Skeletal muscle satellite cell (primary cell): Measurements from ENCODE around the gene FXYD5.
"Not testable (repeated sequence)": the region's sequence is repeated elsewhere in the genome, so short reads cannot be mapped to it uniquely, and the experiment has no call there.

Experiments used
- H3K27me3 ChIP-seq: 2 replicates; pipeline ENCODE4 v1.7.0; 2013; ENCODE audit warnings: low read length; ENCODE audit not compliant: control insufficient read depth, insufficient read depth
- H3K36me3 ChIP-seq: 2 replicates; pipeline ENCODE4 v1.7.0; 2013; ENCODE audit warnings: mild to moderate bottlenecking, control low read depth, low read length; ENCODE audit not compliant: insufficient read depth
- H3K4me1 ChIP-seq: 2 replicates; pipeline ENCODE4 v1.7.0; 2013; ENCODE audit warnings: low read length; ENCODE audit not compliant: control insufficient read depth, insufficient read depth
- H3K4me2 ChIP-seq: 2 replicates; pipeline ENCODE4 v1.7.0; 2013; ENCODE audit warnings: mild to moderate bottlenecking, low read length
- H3K4me3 ChIP-seq: 2 replicates; pipeline ENCODE4 v1.7.0; 2013; ENCODE audit warnings: low read length
- H3K9ac ChIP-seq: 2 replicates; pipeline ENCODE4 v1.7.0; 2013; ENCODE audit warnings: mild to moderate bottlenecking, low read depth, low read length, moderate library complexity
- H3K9me3 ChIP-seq: replicated peaks from 2 replicates; pipeline ENCODE4 v1.7.0; 2013; ENCODE audit warnings: mild to moderate bottlenecking, control low read depth, low read length

Gene FXYD5

DNA sequence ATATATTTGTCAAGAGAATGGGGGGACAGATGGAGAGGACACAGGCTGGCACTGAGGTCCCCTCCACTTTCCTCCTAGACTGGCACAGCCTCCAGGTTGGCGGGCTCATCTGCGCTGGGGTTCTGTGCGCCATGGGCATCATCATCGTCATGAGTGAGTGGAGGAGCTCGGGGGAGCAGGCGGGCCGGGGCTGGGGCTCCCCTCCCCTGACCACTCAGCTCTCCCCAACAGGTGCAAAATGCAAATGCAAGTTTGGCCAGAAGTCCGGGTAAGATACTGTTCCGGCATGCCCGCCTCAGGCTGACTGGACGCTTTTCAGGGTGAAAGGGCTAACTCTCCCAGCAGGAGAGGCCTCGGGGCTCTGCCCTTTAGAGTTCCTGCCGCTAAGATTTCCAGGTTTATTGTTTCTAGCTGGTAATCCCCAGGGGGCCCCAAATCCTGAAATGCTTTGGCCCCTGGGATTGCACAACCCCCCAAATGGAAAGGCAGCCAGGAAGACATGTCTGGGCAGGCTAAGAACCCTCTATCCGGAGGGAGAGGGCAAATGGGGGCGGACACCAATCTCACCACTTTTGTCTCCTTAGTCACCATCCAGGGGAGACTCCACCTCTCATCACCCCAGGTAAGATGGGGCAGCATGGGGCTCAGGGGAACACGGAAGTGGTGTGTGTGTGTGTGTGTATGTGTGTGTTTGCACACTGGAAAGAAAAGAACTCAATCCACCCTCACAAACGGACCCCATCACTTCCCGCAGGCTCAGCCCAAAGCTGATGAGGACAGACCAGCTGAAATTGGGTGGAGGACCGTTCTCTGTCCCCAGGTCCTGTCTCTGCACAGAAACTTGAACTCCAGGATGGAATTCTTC lies 31.6 kb upstream of the FXYD5 start:
- Histone ChIP-seq H3K4me1 (peaks cover 27% of the 10 kb centered on the region), H3K4me3 (no peak overlapping the region), H3K9ac (no peak overlapping the region), H3K9me3 (no peaks in the 10 kb centered on the region), H3K4me2 (peak overlapping the region; percentile 90), H3K27me3 (peaks cover 28% of the 10 kb centered on the region), H3K36me3 (no peaks in the 10 kb centered on the region)

DNA sequence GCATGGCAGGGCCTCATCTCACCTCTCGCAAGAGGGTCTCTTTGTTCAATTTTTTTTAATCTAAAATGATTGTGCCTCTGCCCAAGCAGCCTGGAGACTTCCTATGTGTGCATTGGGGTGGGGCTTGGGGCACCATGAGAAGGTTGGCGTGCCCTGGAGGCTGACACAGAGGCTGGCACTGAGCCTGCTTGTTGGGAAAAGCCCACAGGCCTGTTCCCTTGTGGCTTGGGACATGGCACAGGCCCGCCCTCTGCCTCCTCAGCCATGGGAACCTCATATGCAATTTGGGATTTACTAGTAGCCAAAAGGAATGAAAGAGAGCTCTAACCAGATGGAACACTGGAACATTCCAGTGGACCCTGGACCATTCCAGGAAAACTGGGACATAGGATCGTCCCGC lies 31.0 kb upstream of the FXYD5 start:
- Histone ChIP-seq H3K27me3 (peaks cover 34% of the 10 kb centered on the region), H3K4me2 (peak overlapping the region; percentile 90), H3K9ac (peak overlapping the region; percentile 73), H3K9me3 (no peaks in the 10 kb centered on the region), H3K36me3 (no peaks in the 10 kb centered on the region), H3K4me3 (peak overlapping the region; percentile 76), H3K4me1 (peaks cover 27% of the 10 kb centered on the region)

DNA sequence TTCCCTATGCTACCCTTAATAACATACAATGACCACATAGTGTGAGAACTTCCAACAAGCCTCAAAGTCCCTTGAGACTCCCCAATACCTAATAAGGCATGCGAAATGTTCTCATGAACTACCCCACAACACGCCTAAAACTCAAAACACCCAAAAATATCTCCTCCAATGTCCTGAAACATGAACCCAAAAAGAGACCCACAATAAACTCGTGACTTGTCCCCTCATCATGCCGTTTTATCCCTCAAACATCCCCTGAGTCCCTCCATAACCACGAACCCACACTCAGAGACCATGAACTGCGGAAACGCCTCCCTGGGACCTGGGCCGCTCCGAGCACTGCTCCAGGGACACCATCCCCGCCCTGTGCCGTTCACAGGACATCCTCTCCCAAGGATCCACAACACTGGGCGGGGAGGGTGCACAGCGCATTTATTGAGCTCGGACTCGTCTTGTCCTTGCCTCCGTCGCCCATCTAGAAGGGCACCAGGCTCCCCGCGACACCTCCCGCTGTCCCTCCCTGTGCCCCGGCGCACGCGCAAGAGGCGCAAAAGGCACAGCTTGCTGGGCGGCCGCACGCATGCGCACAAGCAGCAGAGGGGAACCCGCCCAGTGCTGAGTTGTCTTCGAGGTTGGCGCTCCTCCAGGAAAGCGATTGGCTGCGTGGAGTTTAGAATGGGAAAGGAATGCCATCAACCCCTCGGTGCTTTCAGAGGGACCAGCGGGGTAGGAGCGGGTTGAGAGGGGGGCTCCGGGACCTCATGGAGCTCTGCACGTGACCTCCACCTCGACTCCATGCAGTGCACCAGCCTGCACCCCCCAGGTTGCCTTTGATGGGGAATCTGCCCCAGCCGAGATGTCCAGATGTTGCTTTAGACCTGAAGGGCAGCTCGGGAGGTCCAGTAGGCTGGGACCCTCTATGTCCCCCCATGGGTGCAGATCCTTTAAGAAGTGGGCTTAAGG lies 30.2 kb upstream of the FXYD5 start:
- H3K36me3 ChIP-seq, result no peaks in the 10 kb centered on the region
- peak overlapping the region; percentile 73 for H3K9ac ChIP-seq
- peak overlapping the region; percentile 90 for H3K4me2 ChIP-seq
- peak overlapping the region; percentile 76 for H3K4me3 ChIP-seq
- peaks cover 27% of the 10 kb centered on the region for H3K4me1 ChIP-seq
- peaks cover 39% of the 10 kb centered on the region for H3K27me3 ChIP-seq
- H3K9me3 ChIP-seq, result no peaks in the 10 kb centered on the region

DNA sequence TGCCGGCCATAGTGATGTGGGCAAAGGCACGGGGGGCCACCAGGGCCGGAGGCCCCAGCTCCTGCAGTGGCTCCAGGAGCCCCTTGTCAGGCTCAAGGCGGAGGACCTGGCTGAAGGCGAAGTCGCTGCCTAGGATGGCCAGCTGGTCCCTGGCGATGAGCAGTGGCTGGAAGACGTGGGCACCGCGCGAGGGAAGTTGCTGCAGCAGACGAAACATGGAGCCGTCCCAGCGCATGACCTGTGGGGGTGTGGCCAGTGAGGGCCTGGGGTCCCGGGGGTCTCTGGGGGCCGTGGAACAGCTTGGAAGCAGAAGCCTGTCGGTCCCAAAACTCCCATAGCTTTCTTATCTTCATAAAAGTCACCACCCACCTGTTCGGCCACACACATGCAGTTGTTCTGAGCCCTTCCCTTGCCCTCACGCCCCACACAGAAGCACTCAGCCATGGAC lies 29.2 kb upstream of the FXYD5 start:
- H3K4me3 ChIP-seq, result no peak overlapping the region
- H3K27me3 ChIP-seq, result peaks cover 41% of the 10 kb centered on the region
- no peaks in the 10 kb centered on the region for H3K36me3 ChIP-seq
- H3K4me2 ChIP-seq, result no peak overlapping the region
- peaks cover 26% of the 10 kb centered on the region for H3K4me1 ChIP-seq
- no peaks in the 10 kb centered on the region for H3K9me3 ChIP-seq
- H3K9ac ChIP-seq, result no peak overlapping the region

DNA sequence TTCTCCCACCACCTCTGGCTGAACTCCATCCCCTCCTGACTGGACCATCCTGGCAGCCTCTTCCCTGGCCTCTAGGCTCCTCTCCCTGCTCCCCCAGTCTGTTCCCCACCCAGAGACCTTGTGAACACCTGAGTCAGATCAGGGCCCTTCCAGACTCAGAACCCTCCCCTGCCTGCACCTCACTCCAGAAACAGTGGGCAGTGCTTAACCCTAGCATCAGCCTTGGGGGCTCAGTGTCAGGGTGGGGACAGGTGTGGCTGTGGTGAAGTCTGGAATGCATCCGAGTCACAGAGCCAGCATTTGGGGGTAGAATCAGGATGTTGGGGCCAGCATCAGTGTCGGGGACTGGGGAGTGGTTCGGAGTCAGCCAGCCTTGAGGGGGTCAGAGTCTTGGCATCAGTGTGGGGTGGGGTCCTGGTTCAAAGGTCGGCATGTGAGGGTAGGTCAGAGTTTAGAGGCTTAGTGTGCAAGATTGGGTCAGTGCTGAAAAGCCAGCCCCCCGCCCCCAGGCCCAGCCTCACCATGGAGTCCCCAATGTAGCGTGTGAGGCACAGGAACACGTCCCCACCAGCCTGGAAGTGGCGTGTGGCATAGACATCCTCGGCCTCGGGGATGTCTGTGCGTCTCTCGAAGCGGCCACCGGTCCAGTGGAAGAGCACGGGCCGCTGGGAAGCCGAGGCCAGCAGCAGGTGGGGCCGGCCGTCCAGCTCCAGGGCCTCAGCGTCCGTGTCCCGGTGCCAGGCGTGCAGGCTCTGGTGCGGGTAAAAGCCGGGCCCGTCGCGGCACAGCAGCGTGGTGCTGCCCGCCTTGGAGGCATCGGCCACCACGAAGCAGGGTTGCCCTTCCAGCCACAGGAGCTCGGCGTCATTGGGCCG lies 28.5 kb upstream of the FXYD5 start:
- Histone ChIP-seq H3K4me1 (peaks cover 19% of the 10 kb centered on the region), H3K4me3 (no peak overlapping the region), H3K4me2 (no peak overlapping the region), H3K36me3 (no peaks in the 10 kb centered on the region), H3K9me3 (no peaks in the 10 kb centered on the region), H3K27me3 (peaks cover 47% of the 10 kb centered on the region), H3K9ac (no peak overlapping the region)

DNA sequence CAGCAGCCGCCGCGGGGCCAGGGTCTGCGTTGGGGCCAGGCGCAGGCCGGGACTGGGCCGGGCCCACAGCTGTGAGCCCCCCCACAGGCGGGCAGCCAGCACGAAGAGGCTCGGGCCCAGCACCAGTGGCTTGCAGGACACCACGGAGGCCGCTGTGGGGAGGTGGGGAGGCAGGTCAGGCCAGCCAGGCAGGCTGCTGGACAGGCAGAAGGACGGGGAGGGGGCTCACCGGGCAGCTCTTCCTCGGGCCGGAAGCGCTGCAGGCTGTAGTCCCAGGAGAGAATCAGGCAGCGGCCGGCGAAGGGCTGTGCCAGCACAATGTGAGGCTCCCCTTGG lies 27.9 kb upstream of the FXYD5 start:
- Histone ChIP-seq H3K9ac (no peak overlapping the region), H3K9me3 (no peaks in the 10 kb centered on the region), H3K36me3 (no peaks in the 10 kb centered on the region), H3K4me2 (no peak overlapping the region), H3K27me3 (peaks cover 47% of the 10 kb centered on the region), H3K4me1 (peaks cover 19% of the 10 kb centered on the region), H3K4me3 (no peak overlapping the region)

DNA sequence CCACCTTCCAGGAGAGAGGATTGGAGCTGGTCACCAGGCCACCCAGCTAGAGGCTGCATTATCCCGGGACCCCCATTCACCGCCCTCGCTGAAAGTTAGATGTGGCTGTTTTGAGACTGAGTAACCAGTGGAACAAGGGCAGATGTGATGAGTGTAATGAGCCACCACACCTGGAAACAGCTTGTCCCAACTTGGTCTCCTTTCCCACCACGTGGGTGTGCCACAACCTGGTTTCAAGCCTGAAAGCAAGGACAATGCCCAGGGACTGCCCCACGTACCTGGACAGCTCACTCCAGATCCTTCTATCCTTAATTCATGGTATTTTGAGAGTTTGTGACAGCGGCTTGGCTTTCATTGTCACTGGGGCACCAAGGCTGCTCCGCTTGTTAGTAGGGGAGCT lies 26.7 kb upstream of the FXYD5 start:
- H3K4me1 ChIP-seq, result peaks cover 19% of the 10 kb centered on the region

DNA sequence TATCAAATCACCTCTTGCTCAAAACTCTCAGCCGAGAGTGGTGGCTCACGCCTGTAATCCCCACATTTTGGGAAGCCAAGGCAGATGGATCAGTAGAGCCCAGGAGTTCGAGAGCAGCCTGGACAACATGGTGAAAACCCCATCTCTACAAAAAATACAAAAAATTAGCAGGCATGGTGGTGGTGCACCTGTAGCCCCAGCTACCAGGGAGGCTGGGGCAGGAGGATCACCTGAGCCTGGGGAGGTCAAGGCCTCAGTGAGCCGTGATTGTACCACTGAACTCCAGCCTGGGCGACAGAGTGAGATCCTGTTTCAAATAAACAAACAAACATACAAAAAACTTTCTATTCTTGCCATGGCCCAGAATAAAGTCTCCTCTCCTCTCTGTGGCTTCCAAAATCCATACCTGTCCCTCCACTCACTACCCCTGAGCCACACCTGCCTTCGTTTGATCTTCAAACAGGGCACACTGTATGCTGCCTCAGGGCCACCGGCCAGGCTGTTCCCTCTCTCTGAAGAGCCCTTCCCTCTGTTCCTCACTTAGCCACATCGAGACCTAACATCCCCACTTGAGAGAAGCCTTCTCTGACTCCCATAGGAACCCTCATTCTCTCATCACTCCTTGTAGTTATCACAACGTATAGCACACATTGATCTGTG lies 26.0 kb upstream of the FXYD5 start:
- H3K9me3 ChIP-seq, result no peaks in the 10 kb centered on the region
- H3K4me3 ChIP-seq, result no peak overlapping the region
- H3K36me3 ChIP-seq, result no peaks in the 10 kb centered on the region
- no peak overlapping the region for H3K4me2 ChIP-seq
- no peak overlapping the region for H3K9ac ChIP-seq
- H3K4me1 ChIP-seq, result peaks cover 14% of the 10 kb centered on the region
- H3K27me3 ChIP-seq, result peaks cover 62% of the 10 kb centered on the region

More for the DNA sequence above, 26.7 kb upstream of the FXYD5 start:
- Histone ChIP-seq H3K9me3 (no peaks in the 10 kb centered on the region), H3K36me3 (no peaks in the 10 kb centered on the region), H3K4me3 (no peak overlapping the region), H3K9ac (no peak overlapping the region), H3K4me2 (no peak overlapping the region), H3K27me3 (peaks cover 57% of the 10 kb centered on the region)

DNA sequence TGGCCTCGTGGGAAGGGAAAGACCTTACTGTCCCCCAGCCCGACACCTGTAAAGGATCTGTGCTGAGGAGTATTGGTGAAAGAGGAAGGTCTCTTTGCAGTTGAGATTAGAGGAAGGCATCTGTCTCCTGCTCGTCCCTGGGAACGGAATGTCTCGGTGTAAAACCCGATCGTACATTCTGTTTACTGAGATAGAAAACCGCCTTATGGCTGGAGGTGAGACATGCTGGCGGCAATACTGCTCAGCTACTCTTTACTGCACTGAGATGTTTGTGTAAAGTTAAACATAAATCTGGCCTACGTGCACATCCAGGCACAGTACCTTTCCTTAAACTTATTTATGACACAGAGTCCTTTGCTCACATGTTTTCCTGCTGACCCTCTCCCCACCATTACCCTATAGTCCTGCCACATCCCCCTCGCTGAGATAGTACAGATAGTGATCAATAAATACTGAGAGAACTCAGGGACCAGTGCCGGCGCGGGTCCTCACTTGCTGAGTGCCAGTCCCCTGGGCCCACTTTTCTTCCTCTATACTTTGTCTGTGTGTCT lies 24.7 kb upstream of the FXYD5 start:
- H3K36me3 ChIP-seq, H3K4me3 ChIP-seq, H3K9ac ChIP-seq, H3K4me2 ChIP-seq, H3K9me3 ChIP-seq, H3K4me1 ChIP-seq: not testable (repeated sequence)
- peaks cover 70% of the 10 kb centered on the region for H3K27me3 ChIP-seq

DNA sequence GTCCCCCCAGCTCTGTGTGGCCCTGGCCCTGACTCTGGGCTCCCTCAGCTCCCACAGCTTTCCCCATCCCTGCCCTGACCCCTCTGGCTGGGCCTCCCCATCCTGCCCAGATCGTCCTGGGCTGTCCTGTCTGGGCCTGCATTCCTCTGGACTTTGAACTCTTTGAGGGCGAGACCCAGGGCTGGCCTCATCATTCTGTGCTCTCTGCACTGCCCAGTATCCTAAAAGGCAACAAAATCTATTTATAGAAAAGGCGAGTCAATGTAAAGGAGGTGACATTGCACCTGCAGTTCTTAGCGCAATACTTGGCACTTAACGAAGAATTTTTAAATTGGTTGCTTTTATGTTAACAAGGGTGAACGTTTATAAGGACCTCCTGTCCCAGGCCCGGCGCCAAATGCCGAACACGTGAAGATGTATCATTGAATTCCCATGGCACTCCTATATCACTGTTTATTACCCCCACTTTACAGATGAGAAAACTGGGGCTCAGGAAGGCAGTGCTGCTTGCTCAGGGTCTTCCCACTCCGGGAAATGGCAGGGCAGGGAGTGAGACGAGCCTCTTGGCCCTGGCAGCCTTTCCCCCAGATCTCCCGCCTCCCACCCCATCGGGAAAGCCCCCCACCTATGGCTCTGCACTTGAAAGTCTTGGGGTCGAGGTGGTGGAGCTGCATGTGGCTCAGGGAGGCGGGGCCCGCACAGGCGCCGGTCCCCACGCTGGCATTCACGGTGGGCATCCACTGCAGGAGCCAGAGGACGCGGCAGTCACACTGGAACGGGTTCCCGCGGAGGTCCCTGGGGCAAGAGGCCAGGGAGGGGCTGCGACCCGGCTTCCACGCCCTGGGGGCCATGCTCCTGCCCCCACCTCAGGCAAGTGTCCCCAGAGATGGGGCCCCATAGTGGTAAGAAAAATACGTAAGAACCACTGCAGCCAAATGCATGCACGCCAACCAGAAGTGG lies 23.5 kb upstream of the FXYD5 start:
- peaks cover 64% of the 10 kb centered on the region for H3K27me3 ChIP-seq
- no peaks in the 10 kb centered on the region for H3K9me3 ChIP-seq
- no peak overlapping the region for H3K4me3 ChIP-seq
- no peak overlapping the region for H3K4me2 ChIP-seq
- H3K4me1 ChIP-seq, result no peaks in the 10 kb centered on the region
- H3K36me3 ChIP-seq, result no peaks in the 10 kb centered on the region
- no peak overlapping the region for H3K9ac ChIP-seq
